Omental fat pad (tissue), 4 donors: ENCODE data around the gene TATDN2. TPM values are rescaled to one million over a fixed set of nuclear protein-coding genes. Genes with fewer than 3 reads are reported as not detected.
A peak's percentile ranks its signal among the peaks of the same experiment; 100 is the strongest.

ENCODE experiments used
- ATAC-seq: fragments of 150-250 bp; one replicate; pipeline ENCODE4 v1.9.1; 2016; ENCODE audit warnings: mild to moderate bottlenecking, moderate library complexity; ENCODE audit not compliant: low FRiP score
- DNase-seq: peaks from one replicate; pipeline ENCODE4 v3.0.0-alpha.2; 2019; ENCODE audit warnings: low spot score
- CTCF ChIP-seq, 3 donors: fragments of 450-650 bp; IDR thresholded peaks; one replicate each; pipeline ENCODE4 v1.5.1; 2016 to 2017; ENCODE audit warnings: antibody characterized with exemption in 3 of 3, mild to moderate bottlenecking in 3 of 3, moderate library complexity in 2 of 3
- total RNA-seq, 4 donors: library from RNA; depleted of rRNA; stranded (reverse); fragments of >200 nt; gene quantifications; one replicate each; pipeline ENCODE4 v1.1.0, GENCODE V29; 2016

TATDN2 gene
- total RNA-seq, 4 donors from 2014 or later = 15.1 to 28.7 (median 20.6) TPM

GRCh38 chr3:10248984-10249748, 907 bp downstream of the TATDN2 start:
- TF ChIP-seq CTCF (IDR thresholded peaks at IDR 0.05) = no peak
- DNase-seq (no peak), ATAC-seq (peak; percentile 8)

- DNase-seq (no peak), ATAC-seq (no peak)
- no peak for TF ChIP-seq CTCF (IDR thresholded peaks at IDR 0.05)
Measured at GRCh38 chr3:10249833-10250232, 1.6 kb downstream of the TATDN2 start.

GRCh38 chr3:10251006-10251405, 2.7 kb downstream of the TATDN2 start:
- DNase-seq (no peak), ATAC-seq (no peak)
- no peak for TF ChIP-seq CTCF (IDR thresholded peaks at IDR 0.05)

GRCh38 chr3:10253731-10254130, 5.5 kb downstream of the TATDN2 start:
- no peak for TF ChIP-seq CTCF (IDR thresholded peaks at IDR 0.05)
- DNase-seq = no peak
- no peak for ATAC-seq

- no peak for DNase-seq
- ATAC-seq = no peak
Measured at GRCh38 chr3:10255835-10256234, 7.6 kb downstream of the TATDN2 start.

GRCh38 chr3:10259036-10259435, 10.8 kb downstream of the TATDN2 start:
- TF ChIP-seq CTCF (IDR thresholded peaks at IDR 0.05) = no peak
- ATAC-seq (no peak), DNase-seq (no peak)

More at GRCh38 chr3:10255835-10256234, 7.6 kb downstream of the TATDN2 start:
- no peak for TF ChIP-seq CTCF (IDR thresholded peaks at IDR 0.05)

GRCh38 chr3:10259798-10260197, 11.5 kb downstream of the TATDN2 start:
- DNase-seq (no peak), ATAC-seq (no peak)
- no peak for TF ChIP-seq CTCF (IDR thresholded peaks at IDR 0.05)
